Neuron (in vitro differentiated cells): ENCODE results near the gene COPS7B.

Source experiments
- H2AFZ ChIP-seq: one replicate; pipeline ENCODE4 v1.6.1; 2013; ENCODE audit warnings: low read depth, mild to moderate bottlenecking, inconsistent platforms, low read length, moderate library complexity
- H3K27me3 ChIP-seq: one replicate; pipeline ENCODE4 v1.6.1; 2013; ENCODE audit warnings: low read length; ENCODE audit not compliant: insufficient read depth
- H3K36me3 ChIP-seq: one replicate; pipeline ENCODE4 v1.6.1; 2013; ENCODE audit warnings: low read length; ENCODE audit not compliant: insufficient read depth
- H3K4me1 ChIP-seq: one replicate; pipeline ENCODE4 v1.6.1; 2013; ENCODE audit warnings: low read length; ENCODE audit not compliant: insufficient read depth
- H3K4me3 ChIP-seq: 2 replicates; pipeline ENCODE4 v1.5.1; 2013; ENCODE audit warnings: mild to moderate bottlenecking, low read length, moderate library complexity
- H3K9me3 ChIP-seq: one replicate; pipeline ENCODE4 v1.6.1; 2013; ENCODE audit warnings: low read length

COPS7B gene

GRCh38 chr2:231803501-231804138, 17.4 kb downstream of the COPS7B start:
- Histone ChIP-seq H3K4me1 (no peaks in the 10 kb centered on the region), H2AFZ (no peak overlapping the region), H3K27me3 (no peaks in the 10 kb centered on the region), H3K9me3 (no peaks in the 10 kb centered on the region), H3K36me3 (peaks cover 48% of the 10 kb centered on the region), H3K4me3 (no peak overlapping the region)

GRCh38 chr2:231807020-231807419, 20.8 kb downstream of the COPS7B start:
- H3K4me1 ChIP-seq: no peaks in the 10 kb centered on the region
- H3K9me3 ChIP-seq: no peaks in the 10 kb centered on the region
- H3K27me3 ChIP-seq: no peaks in the 10 kb centered on the region
- no peak overlapping the region for H2AFZ ChIP-seq
- H3K36me3 ChIP-seq: peaks cover 50% of the 10 kb centered on the region
- no peak overlapping the region for H3K4me3 ChIP-seq

- Histone ChIP-seq H3K27me3 (no peaks in the 10 kb centered on the region), H3K4me1 (no peaks in the 10 kb centered on the region), H3K36me3 (peaks cover 47% of the 10 kb centered on the region), H3K9me3 (no peaks in the 10 kb centered on the region), H2AFZ (no peak overlapping the region), H3K4me3 (no peak overlapping the region)
Observed at GRCh38 chr2:231810905-231811304, 24.7 kb downstream of the COPS7B start.

DNA sequence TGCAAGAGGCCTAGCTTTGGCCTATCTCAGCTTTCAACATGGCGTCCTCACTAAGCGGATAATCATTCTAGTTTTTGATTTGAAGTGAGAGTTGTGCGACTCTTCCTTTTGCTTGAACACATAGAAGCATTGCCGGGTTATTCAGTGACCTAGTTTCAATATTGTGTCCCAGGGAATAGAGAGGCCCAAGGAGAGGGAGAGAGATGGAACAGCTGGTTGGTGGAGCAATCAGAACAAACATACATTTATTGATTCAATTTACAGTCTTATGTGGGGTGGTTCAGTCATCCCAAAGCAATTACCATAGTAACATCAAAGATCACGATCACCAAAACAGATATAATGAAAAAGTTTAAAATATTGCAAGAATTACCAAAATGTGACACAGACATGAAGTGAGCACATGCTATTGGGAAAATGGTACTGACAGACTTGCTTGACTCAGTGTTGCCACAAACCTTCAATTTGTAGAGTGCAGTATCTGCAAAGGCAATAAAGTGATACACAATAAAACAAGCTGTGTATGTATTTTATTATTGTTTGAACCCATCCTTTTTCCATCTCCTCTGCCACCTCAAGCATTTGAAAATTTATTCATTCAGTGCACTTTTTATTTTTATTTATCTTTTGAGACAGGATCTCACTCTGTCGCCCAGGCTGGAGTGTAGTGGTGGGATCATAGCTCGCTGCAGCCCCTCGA, 30.2 kb downstream of the COPS7B start:
- Histone ChIP-seq H3K9me3 (peaks cover under 1% of the 10 kb centered on the region), H3K27me3 (no peaks in the 10 kb centered on the region), H3K36me3 (peaks cover 8% of the 10 kb centered on the region), H3K4me3 (no peak overlapping the region), H3K4me1 (no peaks in the 10 kb centered on the region), H2AFZ (no peak overlapping the region)

GRCh38 chr2:231819447-231820042, 33.3 kb downstream of the COPS7B start:
- no peaks in the 10 kb centered on the region for H3K4me1 ChIP-seq
- peaks cover 7% of the 10 kb centered on the region for H3K9me3 ChIP-seq
- H3K4me3 ChIP-seq: no peak overlapping the region
- no peaks in the 10 kb centered on the region for H3K36me3 ChIP-seq
- no peaks in the 10 kb centered on the region for H3K27me3 ChIP-seq
- no peak overlapping the region for H2AFZ ChIP-seq

DNA sequence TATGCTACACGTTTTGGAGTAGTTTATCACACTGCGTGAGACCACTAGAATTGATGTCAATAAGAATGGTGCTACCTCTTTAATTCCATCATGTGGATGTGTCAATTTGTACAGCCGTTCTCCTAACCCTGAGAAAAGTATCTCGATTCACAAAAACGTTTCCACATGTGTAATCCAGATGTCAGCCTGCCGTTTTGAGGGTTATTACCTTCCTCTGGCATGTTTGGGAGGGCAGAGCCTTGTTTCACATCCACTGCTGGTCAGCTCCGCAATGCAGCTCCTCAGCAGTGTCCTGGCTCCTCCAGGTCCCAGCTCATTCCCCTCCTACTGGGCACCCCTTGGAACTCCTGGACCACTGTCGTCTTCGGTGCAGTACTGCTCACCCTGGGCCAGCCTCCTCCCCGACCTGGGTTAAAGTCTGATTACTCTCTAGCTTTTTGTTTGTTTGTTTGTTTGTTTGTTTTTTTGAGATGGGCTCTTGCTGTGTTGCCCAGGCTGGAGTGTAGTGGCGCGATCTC, 34.6 kb downstream of the COPS7B start:
- Histone ChIP-seq H2AFZ (no peak overlapping the region), H3K4me1 (no peaks in the 10 kb centered on the region), H3K27me3 (no peaks in the 10 kb centered on the region), H3K4me3 (no peak overlapping the region), H3K36me3 (no peaks in the 10 kb centered on the region), H3K9me3 (peaks cover 7% of the 10 kb centered on the region)

DNA sequence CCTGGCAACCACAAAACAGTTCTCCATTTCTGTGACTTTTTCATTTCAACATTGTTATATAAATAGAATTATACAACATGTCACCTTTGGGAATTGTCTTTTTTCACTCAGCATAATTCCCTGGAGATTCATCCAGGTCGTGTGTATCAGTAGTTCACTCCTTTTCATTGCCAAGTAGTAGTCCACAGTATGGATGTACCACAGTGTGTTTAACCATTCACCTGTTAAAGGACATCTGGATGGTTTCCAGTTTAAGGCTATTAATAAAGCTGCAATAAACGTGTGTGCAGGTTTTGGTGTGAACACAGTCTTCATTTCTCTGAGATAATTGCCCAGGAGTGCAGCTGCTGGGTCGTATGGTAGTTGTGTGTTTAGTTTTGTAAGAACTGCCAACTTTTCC, 35.7 kb downstream of the COPS7B start:
- Histone ChIP-seq H3K4me3 (no peak overlapping the region), H2AFZ (no peak overlapping the region), H3K27me3 (no peaks in the 10 kb centered on the region), H3K4me1 (no peaks in the 10 kb centered on the region), H3K9me3 (peaks cover 7% of the 10 kb centered on the region), H3K36me3 (no peaks in the 10 kb centered on the region)

DNA sequence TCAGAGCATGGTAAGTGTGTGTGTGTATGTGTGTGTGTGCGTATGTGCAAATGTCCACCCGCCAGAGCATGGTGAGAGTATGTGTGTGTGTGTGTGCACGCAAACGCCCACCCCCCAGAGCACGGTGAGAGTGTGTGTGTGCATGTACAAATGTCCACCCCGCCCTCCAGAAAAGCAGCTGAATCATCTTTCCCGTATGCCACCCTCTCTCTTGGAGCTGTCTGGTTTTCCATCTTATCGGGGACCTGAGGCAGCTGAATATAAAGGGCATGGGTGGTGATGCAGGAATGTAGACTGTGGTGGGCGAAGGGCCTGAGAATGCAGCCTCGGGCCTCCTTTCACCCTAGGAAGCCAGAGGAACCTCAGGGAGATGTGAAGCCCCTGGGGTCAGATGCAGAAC, 66.9 kb downstream of the COPS7B start:
- no peaks in the 10 kb centered on the region for H3K27me3 ChIP-seq
- no peaks in the 10 kb centered on the region for H3K36me3 ChIP-seq
- H2AFZ ChIP-seq: no peak overlapping the region
- H3K9me3 ChIP-seq: peaks cover 6% of the 10 kb centered on the region
- no peak overlapping the region for H3K4me3 ChIP-seq
- no peaks in the 10 kb centered on the region for H3K4me1 ChIP-seq

DNA sequence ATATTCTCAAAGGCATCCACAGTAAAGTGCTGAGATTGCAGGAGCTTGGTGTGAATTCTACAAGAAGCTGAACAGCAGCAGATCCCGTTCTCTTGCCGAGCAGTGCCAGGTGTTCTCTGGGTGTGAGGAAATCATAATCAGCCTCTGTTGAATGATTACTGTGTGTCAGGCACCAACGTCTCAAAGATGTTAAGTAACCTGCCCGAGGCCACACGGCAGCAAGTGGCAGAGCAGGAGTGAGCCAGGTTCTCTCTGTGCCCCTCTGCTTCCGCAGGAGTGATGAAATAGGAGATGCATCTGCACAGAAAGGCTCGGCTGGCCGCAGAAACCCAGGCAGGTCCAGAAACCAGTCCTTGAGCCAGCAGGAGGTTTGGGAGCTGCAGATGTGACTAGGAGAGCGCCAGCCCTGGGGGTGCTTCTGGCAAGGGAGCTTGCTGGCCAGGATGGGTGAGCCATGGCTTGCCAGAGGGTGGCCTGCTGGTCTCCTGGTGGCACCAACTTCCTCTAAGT, 68.4 kb downstream of the COPS7B start:
- Histone ChIP-seq H3K4me3 (no peak overlapping the region), H3K9me3 (peaks cover 6% of the 10 kb centered on the region), H3K27me3 (no peaks in the 10 kb centered on the region), H2AFZ (no peak overlapping the region), H3K4me1 (no peaks in the 10 kb centered on the region), H3K36me3 (no peaks in the 10 kb centered on the region)

- Histone ChIP-seq H3K27me3 (peaks cover 3% of the 10 kb centered on the region), H3K36me3 (no peaks in the 10 kb centered on the region), H3K9me3 (no peaks in the 10 kb centered on the region), H3K4me1 (no peaks in the 10 kb centered on the region), H2AFZ (no peak overlapping the region), H3K4me3 (no peak overlapping the region)
Observed at GRCh38 chr2:231856959-231857358, 70.7 kb downstream of the COPS7B start.
